GM23338 (cell line): ENCODE measurements around the gene KIAA0513. TPM values are rescaled to one million over a fixed set of nuclear protein-coding genes. Genes with fewer than 3 reads are reported as not detected.

Experiments
- ATAC-seq: fragments of 200-7000 bp; cut with Tn5 transposase; 3 replicates; pipeline ENCODE4 v1.9.1; 2020
- DNase-seq: peaks from one replicate; pipeline ENCODE4 v3.0.0-alpha.2; 2015; ENCODE audit warnings: low spot score
- H2AFZ ChIP-seq: fragments of 200-600 bp; sonication (generic); 2 replicates; pipeline ENCODE4 v1.8.0; 2016; ENCODE audit warnings: antibody characterized with exemption, mild to moderate bottlenecking, moderate library complexity
- H3F3A ChIP-seq: fragments of 200-600 bp; sonication (generic); replicated peaks from 2 replicates; pipeline ENCODE4 v1.8.0; 2017; ENCODE audit warnings: antibody characterized with exemption, mixed run types, low read depth
- H3K27ac ChIP-seq: fragments of 200-600 bp; sonication (generic); 2 replicates; pipeline ENCODE4 v1.6.1; 2016; ENCODE audit warnings: low read depth
- H3K27me3 ChIP-seq: fragments of 200-600 bp; sonication (generic); 2 replicates; pipeline ENCODE4 v1.8.0; 2016; ENCODE audit warnings: mild to moderate bottlenecking, mixed run types, moderate library complexity; ENCODE audit not compliant: insufficient read depth
- H3K36me3 ChIP-seq: fragments of 200-600 bp; sonication (generic); 2 replicates; pipeline ENCODE4 v1.8.0; 2016; ENCODE audit warnings: mild to moderate bottlenecking; ENCODE audit not compliant: insufficient read depth
- H3K4me1 ChIP-seq: fragments of 200-600 bp; sonication (generic); 2 replicates; pipeline ENCODE4 v1.8.0; 2016; ENCODE audit warnings: mild to moderate bottlenecking, moderate library complexity; ENCODE audit not compliant: insufficient read depth
- H3K4me2 ChIP-seq: fragments of 200-600 bp; sonication (generic); 2 replicates; pipeline ENCODE4 v1.7.1; 2017; ENCODE audit warnings: mixed run types
- H3K4me3 ChIP-seq: fragments of 200-600 bp; sonication (generic); 2 replicates; pipeline ENCODE4 v1.6.1; 2016; ENCODE audit warnings: mixed run types
- H3K79me2 ChIP-seq: fragments of 200-600 bp; sonication (generic); replicated peaks from 2 replicates; pipeline ENCODE4 v1.8.0; 2017; ENCODE audit warnings: mild to moderate bottlenecking; ENCODE audit not compliant: insufficient read depth
- H3K9me2 ChIP-seq: fragments of 200-600 bp; sonication (generic); 2 replicates; pipeline ENCODE4 v1.8.0; 2017; ENCODE audit not compliant: insufficient read depth
- H4K20me1 ChIP-seq: fragments of 200-600 bp; sonication (generic); replicated peaks from 2 replicates; pipeline ENCODE4 v1.8.0; 2017; ENCODE audit warnings: mild to moderate bottlenecking; ENCODE audit not compliant: insufficient read depth
- H3K27ac Mint-ChIP-seq: 2 replicates; pipeline ENCODE4 v1.8.0; 2020; ENCODE audit warnings: inconsistent platforms, mild to moderate bottlenecking, moderate library complexity, mixed read lengths
- H3K27me3 Mint-ChIP-seq: 3 replicates; pipeline ENCODE4 v1.8.0; 2022; ENCODE audit warnings: low read depth, mild to moderate bottlenecking, moderate library complexity, mixed read lengths, inconsistent platforms; ENCODE audit not compliant: insufficient read depth, poor library complexity
- H3K36me3 Mint-ChIP-seq: 3 replicates; pipeline ENCODE4 v1.8.0; 2021; ENCODE audit warnings: low read depth, mild to moderate bottlenecking, inconsistent platforms, moderate library complexity, mixed read lengths
- H3K4me1 Mint-ChIP-seq: 3 replicates; pipeline ENCODE4 v1.8.0; 2020; ENCODE audit warnings: mild to moderate bottlenecking, inconsistent platforms, mixed read lengths
- H3K4me3 Mint-ChIP-seq: 3 replicates; pipeline ENCODE4 v1.8.0; 2021; ENCODE audit warnings: moderate library complexity, mild to moderate bottlenecking, inconsistent platforms, mixed read lengths
- H3K9me3 Mint-ChIP-seq: 3 replicates; pipeline ENCODE4 v1.8.0; 2020; ENCODE audit warnings: moderate library complexity, mild to moderate bottlenecking, inconsistent platforms, mixed read lengths
- CREB1 ChIP-seq: fragments of 250-450 bp; sonication (Bioruptor Pico); IDR thresholded peaks from 2 replicates; pipeline ENCODE4 v1.5.0; 2020; ENCODE audit warnings: low read depth, mild to moderate bottlenecking, moderate library complexity
- CTCF ChIP-seq, 2 experiments: fragments of 200-600 bp in 1 of 2; sonication (generic) in 1 of 2; conservative IDR thresholded peaks; 2 replicates each; pipeline versions ENCODE4 v1.5.1 to v1.6.1; 2016 to 2017; ENCODE audit warnings: antibody characterized with exemption in 2 of 2, low read depth in 2 of 2, mild to moderate bottlenecking in 2 of 2, moderate library complexity in 1 of 2
- ETS1 ChIP-seq: IDR thresholded peaks from 2 replicates; pipeline ENCODE4 v1.6.1; 2016; ENCODE audit warnings: antibody characterized with exemption
- EZH2 ChIP-seq: fragments of 200-600 bp; sonication (generic); IDR thresholded peaks from one replicate; pipeline ENCODE4 v1.8.0; 2017; ENCODE audit warnings: antibody characterized with exemption, mild to moderate bottlenecking, low read depth; ENCODE audit not compliant: unreplicated experiment
- EZH2phosphoT487 ChIP-seq: fragments of 200-600 bp; sonication (generic); IDR thresholded peaks from one replicate; pipeline ENCODE4 v1.8.1; 2018; ENCODE audit warnings: antibody characterized with exemption; ENCODE audit not compliant: unreplicated experiment
- JUNB ChIP-seq: IDR thresholded peaks from one replicate; pipeline ENCODE4 v1.6.1; 2016; ENCODE audit warnings: antibody characterized with exemption; ENCODE audit not compliant: unreplicated experiment
- NANOG ChIP-seq: IDR thresholded peaks from 2 replicates; pipeline ENCODE4 v1.6.1; 2016; ENCODE audit warnings: antibody characterized with exemption, borderline replicate concordance
- POLR2AphosphoS5 ChIP-seq: IDR thresholded peaks from 2 replicates; pipeline ENCODE4 v1.6.1; 2016; ENCODE audit warnings: antibody characterized with exemption, low read depth
- REST ChIP-seq: IDR thresholded peaks from one replicate; pipeline ENCODE4 v1.6.1; 2018; ENCODE audit warnings: antibody characterized with exemption; ENCODE audit not compliant: unreplicated experiment
- STAT1 ChIP-seq: IDR thresholded peaks from one replicate; pipeline ENCODE4 v1.6.1; 2016; ENCODE audit warnings: antibody characterized with exemption; ENCODE audit not compliant: unreplicated experiment
- ZNF114 ChIP-seq: fragments of 250-450 bp; sonication (Bioruptor Pico); IDR thresholded peaks from 2 replicates; pipeline ENCODE4 v1.5.0; 2020; ENCODE audit warnings: mild to moderate bottlenecking, moderate library complexity
- ZNF331 ChIP-seq: fragments of 250-450 bp; sonication (Bioruptor Pico); IDR thresholded peaks from 2 replicates; pipeline ENCODE4 v1.5.0; 2020; ENCODE audit warnings: low read depth, mild to moderate bottlenecking, moderate library complexity
- ZNF462 ChIP-seq: fragments of 250-450 bp; sonication (Bioruptor Pico); IDR thresholded peaks from 2 replicates; pipeline ENCODE4 v1.5.0; 2020; ENCODE audit warnings: mild to moderate bottlenecking, moderate library complexity
- polyA plus RNA-seq: library from polyadenylated mRNA; unstranded; fragments of >200 nt; fragmentation: Nextera tagmentation; extraction: Ambion mirVana; gene quantifications from 2 replicates; pipeline ENCODE4 v1.2.1, GENCODE V29; 2016
- total RNA-seq: library from RNA; depleted of rRNA; stranded (reverse); fragments of >200 nt; shearing (Covaris generic); gene quantifications from 2 replicates; pipeline ENCODE4 v1.2.3, GENCODE V29; 2014

Gene KIAA0513
- total and polyA plus RNA-seq, 2 experiments from 2014 or later = 2.1 to 8.7 TPM

GRCh38 chr16:85142771-85143211, 115.2 kb downstream of the KIAA0513 start:
- H3K27ac ChIP-seq = no peak overlapping the region
- H3K4me3 ChIP-seq = no peak overlapping the region
- no peaks in the 10 kb centered on the region for H3K79me2 ChIP-seq
- Mint-ChIP-seq H3K27ac (no peak overlapping the region), H3K27me3 (peaks cover 20% of the 10 kb centered on the region), H3K4me3 (no peak overlapping the region), H3K36me3 (no peaks in the 10 kb centered on the region), H3K9me3 (no peaks in the 10 kb centered on the region; the same call in 2 of the 3 replicates), H3K4me1 (peaks cover 16% of the 10 kb centered on the region)
- H4K20me1 ChIP-seq = no peaks in the 10 kb centered on the region
- no peaks in the 10 kb centered on the region for H3F3A ChIP-seq
- no peak overlapping the region for H2AFZ ChIP-seq
- no peak overlapping the region for H3K4me2 ChIP-seq
- H3K4me1 ChIP-seq = no peaks in the 10 kb centered on the region
- H3K27me3 ChIP-seq = no peaks in the 10 kb centered on the region
- DNase-seq (no peak), ATAC-seq (no peak)
- no peaks in the 10 kb centered on the region for H3K36me3 ChIP-seq
- no peak for TF ChIP-seq EZH2phosphoT487
- TF ChIP-seq ZNF331 (CRISPR knock-in tag) = no peak
- TF ChIP-seq EZH2 = no peak
- TF ChIP-seq ETS1 = no peak
- TF ChIP-seq POLR2AphosphoS5 = no peak
- TF ChIP-seq JUNB = no peak
- no peak for TF ChIP-seq ZNF462 (CRISPR knock-in tag)
- no peak for TF ChIP-seq STAT1
- TF ChIP-seq NANOG = no peak
- no peak for TF ChIP-seq CTCF (conservative IDR thresholded peaks at IDR 0.05; ENCODE audit: low read depth in 2 of 2)
- TF ChIP-seq CREB1 (CRISPR knock-in tag) = no peak
- TF ChIP-seq REST = no peak
- no peak for TF ChIP-seq ZNF114 (CRISPR knock-in tag)
- no peaks in the 10 kb centered on the region for H3K9me2 ChIP-seq
